HepG2 (cell line): ENCODE data around the gene ASH1L. TPM values are rescaled to one million over a fixed set of nuclear protein-coding genes. Genes with fewer than 3 reads are reported as not detected.

Experiments used
- FOSL2 ChIP-seq: sonication (generic); formaldehyde crosslinking; IDR thresholded peaks from 2 replicates; pipeline ENCODE4 v1.4.0; 2020; ENCODE audit warnings: missing genetic modification reagents
- FOXO1 ChIP-seq: sonication (generic); formaldehyde crosslinking; IDR thresholded peaks from 2 replicates; pipeline ENCODE4 v1.4.0; 2020; ENCODE audit warnings: missing genetic modification reagents
- GMEB1 ChIP-seq: sonication (generic); formaldehyde crosslinking; IDR thresholded peaks from 2 replicates; pipeline ENCODE4 v1.5.1; 2020; ENCODE audit warnings: missing genetic modification reagents, mild to moderate bottlenecking, borderline replicate concordance
- MTA1 ChIP-seq: sonication (generic); formaldehyde crosslinking; IDR thresholded peaks from 2 replicates; pipeline ENCODE4 v1.4.0; 2020; ENCODE audit warnings: missing genetic modification reagents, mild to moderate bottlenecking, borderline replicate concordance
- MZF1 ChIP-seq: sonication (generic); formaldehyde crosslinking; IDR thresholded peaks from 2 replicates; pipeline ENCODE4 v1.8.1; 2023; ENCODE audit warnings: mild to moderate bottlenecking, missing genetic modification reagents, borderline replicate concordance
- PITX1 ChIP-seq: sonication (generic); formaldehyde crosslinking; IDR thresholded peaks from 2 replicates; pipeline ENCODE4 v1.5.1; 2020; ENCODE audit warnings: mild to moderate bottlenecking, missing genetic modification reagents
- POGK ChIP-seq: sonication (generic); formaldehyde crosslinking; conservative IDR thresholded peaks from 2 replicates; pipeline ENCODE4 v1.8.0; 2022; ENCODE audit warnings: mild to moderate bottlenecking, moderate library complexity, missing genetic modification reagents
- REST ChIP-seq, 2 experiments: IDR thresholded peaks; 2 replicates each; pipeline ENCODE4 v1.6.1; 2011 to 2012; ENCODE audit warnings: low read length in 2 of 2, borderline replicate concordance in 1 of 2, low read depth in 1 of 2, mild to moderate bottlenecking in 1 of 2, moderate library complexity in 1 of 2
- TSC22D2 ChIP-seq: sonication (generic); formaldehyde crosslinking; IDR thresholded peaks from 2 replicates; pipeline ENCODE4 v1.5.1; 2020; ENCODE audit warnings: missing genetic modification reagents, mild to moderate bottlenecking, borderline replicate concordance
- ZFAT ChIP-seq: sonication (generic); formaldehyde crosslinking; conservative IDR thresholded peaks from 2 replicates; pipeline ENCODE4 v1.8.1; 2023; ENCODE audit warnings: missing genetic modification reagents, inconsistent platforms
- ZFP36L1 ChIP-seq: sonication (generic); formaldehyde crosslinking; IDR thresholded peaks from 2 replicates; pipeline ENCODE4 v1.8.0; 2022; ENCODE audit warnings: mild to moderate bottlenecking, missing genetic modification reagents, moderate library complexity
- ZNF136 ChIP-seq: sonication (generic); formaldehyde crosslinking; IDR thresholded peaks from 2 replicates; pipeline ENCODE4 v1.8.1; 2022; ENCODE audit warnings: low read depth, mild to moderate bottlenecking, moderate library complexity, missing genetic modification reagents
- ZNF142 ChIP-seq: sonication (generic); formaldehyde crosslinking; IDR thresholded peaks from 2 replicates; pipeline ENCODE4 v1.4.0; 2020; ENCODE audit warnings: missing genetic modification reagents
- ZNF496 ChIP-seq: sonication (generic); formaldehyde crosslinking; IDR thresholded peaks from 2 replicates; pipeline ENCODE4 v1.8.1; 2023; ENCODE audit warnings: mild to moderate bottlenecking, moderate library complexity, missing genetic modification reagents; ENCODE audit not compliant: insufficient replicate concordance
- polyA plus RNA-seq, 8 experiments: library from polyadenylated mRNA; depleted of rRNA in 3 of 8; stranded (reverse) in 7 of 8; unstranded in 1 of 8; fragments of >200 nt; fragmentation: Illumina TruSeq in 4 of 8; extraction: Trizol in 4 of 8; gene quantifications; 2 replicates each; pipeline versions ENCODE4 v1.2.1 to v1.2.3, GENCODE V29; 2011 to 2016; ENCODE audit warnings: low read depth in 4 of 8, missing spikeins in 1 of 8, mixed read lengths in 1 of 8; ENCODE audit not compliant: insufficient read depth in 1 of 8
- total RNA-seq, 5 experiments: library from RNA; depleted of rRNA; stranded (reverse); fragments of >200 nt; fragmentation: Illumina TruSeq; extraction: Trizol; gene quantifications; 2 replicates each; pipeline ENCODE4 v1.2.3, GENCODE V29; 2016; ENCODE audit warnings: low read depth in 1 of 5

The ASH1L gene
- total and polyA plus RNA-seq, 2 of the 13 experiments (the other 11 are each of a cell fraction or from before 2014, with no cell fraction given) = 10.2 to 15.3 TPM

GRCh38 chr1:155562581-155563376 is at the start of gene ASH1L (continued):
- TF ChIP-seq REST (IDR thresholded peaks at IDR 0.05; ENCODE audit: borderline replicate concordance in 1 of 2, low read depth in 1 of 2, low read length in 2 of 2) (peak in 1 of 2 experiments; percentile 44; a peak in 1 of 4 replicates), MZF1 (no peak), MTA1 (CRISPR knock-in tag) (0 out of 2 replicates have a peak, but pooled peaks have one; percentile 23), ZFAT (CRISPR knock-in tag) (no peak), ZNF136 (CRISPR knock-in tag) (no peak), ZNF142 (peak; percentile 97), ZFP36L1 (CRISPR knock-in tag) (0 out of 2 replicates have a peak, but pooled peaks have one; percentile 24), PITX1 (CRISPR knock-in tag) (peak; percentile 44; the same call in 1 of the 2 replicates), GMEB1 (CRISPR knock-in tag) (peak; percentile 8; the same call in 1 of the 2 replicates), POGK (CRISPR knock-in tag) (peak; percentile 46; the same call in 1 of the 2 replicates), ZNF496 (CRISPR knock-in tag) (no peak), FOXO1 (CRISPR knock-in tag) (peak; percentile 69), TSC22D2 (CRISPR knock-in tag) (0 out of 2 replicates have a peak, but pooled peaks have one; percentile 60), FOSL2 (peak; percentile 48)
